GM18870 (cell line): ENCODE measurements around the gene PPARD.
"Not testable (repeated sequence)": the region's sequence is repeated elsewhere in the genome, so short reads cannot be mapped to it uniquely, and the experiment has no call there.

Experiments
- ATAC-seq: cut with Tn5 transposase; IDR thresholded peaks from one replicate; pipeline ENCODE4 v1.9.1; 2021; ENCODE audit warnings: moderate library complexity; ENCODE audit not compliant: unreplicated experiment

The PPARD gene

DNA sequence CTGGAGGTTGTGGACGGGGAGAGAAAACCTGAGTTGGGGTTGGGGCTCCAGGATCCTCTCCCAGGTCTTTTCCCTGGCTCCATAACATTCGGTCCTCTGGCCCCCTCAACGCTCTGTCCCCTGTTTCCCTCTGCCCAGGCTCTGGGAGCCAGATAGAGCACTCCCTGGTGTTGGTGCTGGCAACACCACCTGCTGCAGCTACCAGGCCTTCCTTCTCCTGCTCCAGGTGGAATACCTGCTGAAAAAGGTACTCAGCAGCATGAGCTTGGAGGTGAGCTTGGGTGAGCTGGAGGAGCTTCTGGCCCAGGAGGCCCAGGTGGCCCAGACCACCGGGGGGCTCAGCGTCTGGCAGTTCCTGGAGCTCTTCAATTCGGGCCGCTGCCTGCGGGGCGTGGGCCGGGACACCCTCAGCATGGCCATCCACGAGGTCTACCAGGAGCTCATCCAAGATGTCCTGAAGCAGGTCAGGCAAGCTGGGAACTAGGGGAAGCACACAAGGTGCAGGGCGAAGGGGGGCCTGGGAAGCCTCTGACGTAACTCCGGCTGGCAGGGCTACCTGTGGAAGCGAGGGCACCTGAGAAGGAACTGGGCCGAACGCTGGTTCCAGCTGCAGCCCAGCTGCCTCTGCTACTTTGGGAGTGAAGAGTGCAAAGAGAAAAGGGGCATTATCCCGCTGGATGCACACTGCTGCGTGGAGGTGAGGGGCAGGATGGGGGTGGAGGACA, 30.1 kb upstream of the PPARD start:
- no peak for ATAC-seq

DNA sequence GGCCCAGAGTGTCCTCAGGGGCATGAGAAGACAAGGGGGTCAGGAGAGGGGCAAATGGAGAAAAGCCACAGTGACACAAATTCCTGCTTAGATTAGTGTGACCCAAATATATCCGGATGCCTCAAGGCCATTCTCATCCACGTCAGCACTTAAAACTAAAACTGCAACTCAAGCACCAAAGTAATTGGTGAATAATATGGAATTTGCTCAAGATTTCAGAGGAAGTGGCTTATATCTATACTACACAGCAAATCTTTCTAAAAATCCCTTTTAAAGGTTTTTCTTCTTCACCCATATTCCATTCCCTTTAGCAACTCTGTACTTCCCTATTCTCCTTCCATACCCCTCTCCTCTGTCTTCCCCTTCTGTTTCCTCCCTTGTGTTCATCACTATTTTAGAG, 29.6 kb upstream of the PPARD start:
- ATAC-seq, result no peak

DNA sequence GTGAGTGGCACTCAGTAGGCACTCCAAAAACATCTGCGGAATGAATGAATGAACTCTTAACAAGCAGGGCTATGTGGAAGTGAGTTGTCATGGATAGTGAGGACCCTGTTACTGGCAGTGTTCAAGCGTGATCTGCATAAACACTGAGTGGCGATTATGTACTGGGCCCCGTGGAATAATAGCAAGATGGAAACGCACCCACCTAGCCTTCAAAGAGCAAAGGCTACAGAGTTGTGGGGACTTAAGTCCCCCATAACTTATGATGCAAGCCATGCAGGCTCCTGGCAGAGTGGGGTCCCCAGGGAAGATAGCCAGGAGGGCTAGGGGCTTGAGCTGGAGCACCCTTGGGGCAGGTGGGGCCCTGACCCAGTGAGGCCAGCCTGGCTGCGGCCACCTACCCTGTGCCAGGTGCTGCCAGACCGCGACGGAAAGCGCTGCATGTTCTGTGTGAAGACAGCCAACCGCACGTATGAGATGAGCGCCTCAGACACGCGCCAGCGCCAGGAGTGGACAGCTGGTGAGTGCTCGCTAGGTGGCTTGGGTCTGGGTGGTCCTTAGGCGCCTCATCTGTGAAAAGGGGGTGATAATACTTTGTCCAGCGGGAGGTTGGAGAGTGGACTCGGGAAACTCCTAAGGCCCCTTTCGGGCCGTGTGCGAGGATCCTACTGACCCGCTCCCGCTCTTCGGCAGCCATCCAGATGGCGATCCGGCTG, 24.7 kb upstream of the PPARD start:
- ATAC-seq, result no peak

DNA sequence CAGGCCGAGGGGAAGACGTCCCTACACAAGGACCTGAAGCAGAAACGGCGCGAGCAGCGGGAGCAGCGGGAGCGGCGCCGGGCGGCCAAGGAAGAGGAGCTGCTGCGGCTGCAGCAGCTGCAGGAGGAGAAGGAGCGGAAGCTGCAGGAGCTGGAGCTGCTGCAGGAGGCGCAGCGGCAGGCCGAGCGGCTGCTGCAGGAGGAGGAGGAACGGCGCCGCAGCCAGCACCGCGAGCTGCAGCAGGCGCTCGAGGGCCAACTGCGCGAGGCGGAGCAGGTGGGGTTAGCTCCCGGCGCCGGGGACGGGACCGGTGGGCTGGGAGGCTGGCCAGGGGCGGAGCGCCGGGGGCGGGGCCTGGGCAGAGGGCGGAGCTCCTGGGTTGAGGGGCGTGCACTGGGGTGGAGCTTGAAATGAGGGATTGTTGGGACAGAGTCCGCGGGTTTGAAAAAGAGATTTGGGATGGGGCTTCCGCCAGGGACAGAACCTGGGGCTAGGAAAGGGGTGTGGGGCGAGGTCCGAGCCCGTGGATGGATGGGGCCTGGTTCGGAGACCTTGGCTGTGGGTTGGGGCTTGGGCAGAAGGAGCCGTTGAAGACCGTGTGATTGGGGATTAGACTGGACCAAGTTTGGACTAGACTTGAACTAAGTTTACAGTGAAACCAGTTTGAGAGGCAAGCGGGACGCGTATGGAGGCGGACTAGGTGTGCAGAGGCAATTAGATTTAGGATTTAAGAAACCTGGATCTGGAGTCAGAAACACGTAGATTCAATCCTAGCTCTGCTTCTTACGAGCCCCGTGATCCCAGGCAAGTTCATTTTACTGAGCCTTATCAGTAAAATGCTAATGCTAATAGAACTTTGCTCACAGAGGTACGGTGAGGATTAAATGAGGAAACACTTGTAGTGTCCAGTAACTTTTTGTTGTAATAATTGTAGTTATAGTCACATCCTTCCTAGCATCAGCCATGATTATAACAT, 23.9 kb upstream of the PPARD start:
- no peak for ATAC-seq

DNA sequence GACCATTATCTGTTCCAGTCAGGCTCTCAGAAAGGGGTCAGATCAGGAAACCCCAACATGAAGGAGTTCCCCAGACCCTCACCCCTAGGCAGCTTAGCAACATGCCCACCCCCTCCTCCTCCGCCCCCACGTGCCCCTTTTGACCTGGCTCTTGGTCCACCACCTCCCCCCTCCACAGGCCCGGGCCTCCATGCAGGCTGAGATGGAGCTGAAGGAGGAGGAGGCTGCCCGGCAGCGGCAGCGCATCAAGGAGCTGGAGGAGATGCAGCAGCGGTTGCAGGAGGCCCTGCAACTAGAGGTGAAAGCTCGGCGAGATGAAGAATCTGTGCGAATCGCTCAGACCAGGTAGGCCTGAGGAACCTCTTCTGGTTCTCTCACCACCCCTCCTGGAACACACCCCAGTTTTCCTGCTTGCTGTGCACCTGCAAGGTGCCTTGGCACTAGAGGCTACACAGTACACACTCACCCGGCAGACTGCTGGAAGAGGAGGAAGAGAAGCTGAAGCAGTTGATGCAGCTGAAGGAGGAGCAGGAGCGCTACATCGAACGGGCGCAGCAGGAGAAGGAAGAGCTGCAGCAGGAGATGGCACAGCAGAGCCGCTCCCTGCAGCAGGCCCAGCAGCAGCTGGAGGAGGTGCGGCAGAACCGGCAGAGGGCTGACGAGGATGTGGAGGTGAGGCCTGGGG, 22.9 kb upstream of the PPARD start:
- no peak for ATAC-seq

DNA sequence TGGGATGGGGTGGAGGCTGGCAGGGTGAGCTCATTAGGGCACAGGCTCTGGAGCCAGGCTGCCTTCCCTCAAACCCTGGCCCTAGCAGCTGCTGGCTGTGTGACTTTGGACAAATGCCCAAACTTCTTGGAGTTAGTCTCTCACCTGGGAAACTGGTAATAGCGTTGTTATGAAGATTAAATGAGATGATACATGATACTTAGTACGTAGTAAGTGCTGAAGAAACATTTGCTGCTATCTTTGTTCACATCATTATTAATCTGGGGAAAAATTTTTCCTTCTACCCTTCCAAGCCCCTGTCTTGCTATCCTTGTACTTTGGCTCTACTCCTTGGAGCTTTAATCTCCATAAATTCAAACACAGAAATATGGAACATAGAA, 22.3 kb upstream of the PPARD start:
- no peak for ATAC-seq

DNA sequence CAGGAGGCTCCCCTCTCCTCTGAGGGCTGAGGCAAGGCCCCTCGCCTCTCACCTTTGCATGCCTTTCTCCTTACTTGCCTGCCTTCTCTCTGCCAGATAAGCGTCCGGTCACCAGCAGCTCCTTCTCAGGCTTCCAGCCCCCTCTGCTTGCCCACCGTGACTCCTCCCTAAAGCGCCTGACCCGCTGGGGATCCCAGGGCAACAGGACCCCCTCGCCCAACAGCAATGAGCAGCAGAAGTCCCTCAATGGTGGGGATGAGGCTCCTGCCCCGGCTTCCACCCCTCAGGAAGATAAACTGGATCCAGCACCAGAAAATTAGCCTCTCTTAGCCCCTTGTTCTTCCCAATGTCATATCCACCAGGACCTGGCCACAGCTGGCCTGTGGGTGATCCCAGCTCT, 21.3 kb upstream of the PPARD start:
- no peak for ATAC-seq

DNA sequence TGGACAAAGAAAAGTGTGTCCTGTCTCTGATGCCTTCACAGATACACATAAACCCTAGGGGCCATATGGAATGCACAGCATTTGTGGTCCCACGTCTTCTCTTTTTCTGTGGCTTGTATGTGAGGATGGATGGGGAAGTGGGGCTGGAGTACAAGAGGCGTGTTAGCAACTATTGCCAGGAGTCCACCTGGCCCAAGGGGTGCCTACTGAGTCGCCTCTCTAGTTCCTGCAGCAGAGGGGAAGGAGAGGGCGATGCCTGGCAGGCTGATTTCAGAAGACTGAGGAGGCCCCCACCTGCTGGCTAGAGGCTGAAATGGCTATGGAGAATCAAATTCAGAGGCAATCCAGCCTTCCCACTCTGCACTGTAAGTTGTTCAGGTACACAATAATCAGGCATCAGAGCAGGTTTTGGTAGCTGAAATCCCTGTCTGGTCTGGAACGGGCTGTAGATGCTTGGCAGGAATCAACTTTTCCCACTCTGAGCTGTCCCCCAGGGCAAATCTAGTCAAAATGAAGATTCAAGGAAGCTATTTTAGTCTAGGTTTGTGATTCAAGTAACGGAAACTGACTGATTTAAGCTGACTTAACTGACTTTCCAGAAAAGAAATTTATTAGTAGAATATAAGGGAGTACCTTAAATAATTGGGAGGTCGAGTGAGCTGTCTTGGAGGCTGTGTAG, 14.9 kb upstream of the PPARD start:
- ATAC-seq, result no peak

DNA sequence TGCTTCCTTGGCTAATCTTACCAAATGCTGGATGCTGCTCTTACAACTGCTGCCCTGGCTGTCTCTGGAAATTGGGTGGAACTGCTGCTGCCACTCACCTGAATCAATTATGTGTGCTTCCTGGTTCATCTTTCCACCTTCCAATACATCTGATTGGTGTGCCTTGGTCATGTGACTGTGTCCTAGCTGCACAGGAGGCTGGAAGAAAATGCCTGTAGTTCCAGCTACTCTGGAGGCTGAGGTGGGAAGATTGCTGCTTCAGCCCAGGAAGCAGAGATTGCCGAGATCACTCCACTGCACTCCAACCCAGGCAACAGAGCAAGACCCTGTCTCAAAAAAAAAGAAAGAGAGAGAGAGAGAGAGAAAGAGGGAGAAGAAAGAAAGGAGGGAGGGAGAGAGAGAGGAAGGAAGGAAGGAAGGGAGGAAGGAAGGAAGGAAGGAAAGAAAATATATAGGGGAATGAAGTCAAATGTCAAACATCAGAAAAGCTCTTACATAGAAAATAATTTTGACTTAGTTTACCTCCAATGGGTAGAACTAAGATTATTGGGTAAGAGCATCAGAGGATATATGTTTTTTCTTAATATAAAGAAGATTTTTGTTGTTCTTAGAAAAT, 14.1 kb upstream of the PPARD start:
- ATAC-seq, result no peak

DNA sequence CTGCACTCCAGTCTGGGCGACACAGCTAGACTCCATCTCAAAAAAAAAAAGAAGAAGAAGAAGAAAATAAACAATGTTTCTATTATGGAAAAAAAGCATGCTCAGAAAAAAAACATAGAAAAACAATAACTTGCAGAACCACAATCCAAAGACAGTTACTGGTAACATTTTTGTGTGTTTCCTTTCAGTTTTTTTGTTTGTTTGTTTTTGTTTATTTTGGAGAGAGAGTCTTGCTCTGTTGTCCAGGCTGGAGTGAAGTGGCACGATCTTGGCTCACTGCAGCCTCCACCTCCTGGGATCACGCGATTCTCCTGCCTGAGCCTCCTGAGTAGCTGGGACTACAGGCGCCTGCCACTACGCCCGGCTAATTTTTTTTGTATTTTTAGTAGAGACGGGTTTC, 13.4 kb upstream of the PPARD start:
- ATAC-seq, result not testable (repeated sequence)

DNA sequence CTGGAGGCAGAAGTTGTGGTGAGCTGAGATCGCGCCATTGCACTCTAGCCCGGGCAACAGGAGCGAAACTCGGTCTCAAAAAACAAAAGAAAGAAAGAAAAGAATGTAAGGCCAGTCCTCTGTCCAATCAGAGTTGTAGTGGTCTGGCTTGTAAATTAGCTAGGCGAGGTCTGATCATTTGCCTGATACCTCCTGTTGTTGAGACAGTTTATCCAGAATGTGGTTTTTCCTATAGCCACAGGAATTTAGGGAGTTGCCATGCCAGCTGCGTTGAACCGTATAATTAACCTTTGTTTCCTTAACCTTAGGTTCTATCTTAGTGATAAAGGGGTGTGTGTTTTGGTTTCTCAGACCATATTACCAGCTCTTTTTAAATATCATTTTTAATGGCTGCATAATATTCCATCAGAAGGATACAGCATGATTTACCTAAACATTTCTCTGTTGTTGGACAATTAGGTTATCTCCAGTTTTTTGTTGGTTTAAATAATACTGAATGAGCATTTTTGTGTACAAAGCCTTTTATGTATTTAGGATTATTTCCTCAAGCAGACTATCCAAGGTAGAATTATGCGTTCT, 11.7 kb upstream of the PPARD start:
- ATAC-seq, result no peak

DNA sequence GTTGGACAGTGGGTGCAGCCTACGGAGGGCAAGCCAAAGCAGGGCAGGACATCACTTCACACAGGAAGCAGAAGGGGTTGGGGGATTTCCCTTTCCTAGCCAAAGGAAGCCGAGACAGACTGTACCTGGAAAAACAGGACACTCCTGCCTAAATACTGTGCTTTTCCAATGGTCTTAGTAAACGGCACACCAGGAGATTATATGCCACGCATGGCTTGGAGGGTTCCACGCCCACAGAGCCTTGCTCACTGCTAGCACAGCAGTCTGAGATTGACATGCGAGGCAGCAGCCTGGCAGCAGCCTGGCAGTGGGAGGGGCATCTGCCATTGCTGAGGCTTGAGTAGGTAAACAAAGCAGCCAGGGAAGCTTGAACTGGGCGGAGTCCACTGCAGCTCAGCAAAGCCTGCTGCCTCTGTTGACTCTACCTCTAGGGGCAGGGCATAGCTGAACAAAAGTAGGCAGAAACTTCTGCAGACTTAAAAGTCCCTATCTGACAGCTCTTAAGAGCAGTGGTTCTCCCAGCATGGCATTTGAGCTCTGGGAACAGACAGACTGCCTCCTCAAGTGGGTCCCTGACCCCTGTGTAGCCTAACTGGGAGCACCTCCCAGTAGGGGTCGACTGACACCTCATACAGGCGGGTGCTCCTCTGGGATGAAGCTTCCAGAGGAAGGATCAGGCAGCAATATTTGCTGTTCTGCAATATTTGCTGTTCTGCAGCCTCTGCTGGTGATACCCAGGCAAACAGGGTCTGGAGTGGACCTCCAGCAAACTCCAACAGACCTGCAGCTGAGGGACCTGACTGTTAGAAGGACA, 10.1 kb upstream of the PPARD start:
- not testable (repeated sequence) for ATAC-seq

DNA sequence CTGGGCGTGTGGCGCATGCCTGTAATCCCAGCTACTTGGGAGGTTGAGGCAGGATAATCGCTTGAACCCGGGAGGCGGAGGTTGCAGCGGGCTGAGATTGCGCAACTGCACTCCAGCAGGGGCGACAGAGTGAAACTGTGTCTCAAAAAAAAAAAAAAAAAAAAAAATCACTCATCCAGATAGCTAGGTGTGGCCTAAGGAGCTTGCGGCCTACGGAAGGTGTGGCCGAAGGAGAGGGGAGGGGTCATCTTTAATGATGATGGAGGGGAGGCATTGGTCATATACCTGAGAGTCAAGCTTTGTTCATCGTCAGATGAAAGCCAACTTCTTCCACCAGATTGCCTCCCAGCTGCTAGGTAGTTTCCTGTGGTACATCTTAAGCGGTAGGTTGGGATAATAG, 801 bp upstream of the PPARD start:
- ATAC-seq, result no peak

DNA sequence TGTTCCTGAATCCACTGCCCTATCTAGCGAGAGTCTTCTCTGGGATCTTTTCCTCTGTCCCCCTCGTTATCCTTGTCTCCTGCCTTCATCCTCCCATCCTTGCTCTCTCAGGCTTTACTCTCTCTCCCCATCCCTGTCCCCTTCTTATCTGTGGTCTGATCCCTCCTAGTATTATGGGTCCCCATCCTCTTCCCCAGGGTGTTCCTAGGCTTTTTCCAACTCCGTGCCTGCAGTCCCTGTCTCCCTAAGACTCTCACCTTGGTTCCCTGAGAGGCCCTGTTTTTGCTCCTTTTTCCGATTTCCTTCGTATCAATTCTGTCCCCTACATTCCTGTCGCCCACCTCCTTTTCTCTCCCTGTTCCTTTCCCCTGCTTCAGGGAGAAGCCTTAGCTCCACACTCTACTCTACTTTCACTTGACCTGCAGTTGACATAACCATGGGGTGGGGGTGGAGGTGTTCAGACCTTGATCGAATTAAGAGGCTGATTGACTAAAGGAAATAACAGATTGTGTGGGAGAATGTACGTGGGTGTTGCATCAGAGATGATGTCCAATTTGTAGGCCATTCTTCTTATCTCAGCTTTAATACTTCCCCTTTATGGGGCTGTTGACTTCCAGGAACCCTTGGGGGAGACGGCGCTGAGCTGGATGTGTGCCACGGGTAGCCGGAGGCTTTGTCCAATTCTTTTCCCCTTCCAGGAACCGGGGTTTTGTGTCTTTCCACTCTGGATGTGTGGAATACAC, 905 bp downstream of the PPARD start:
- no peak for ATAC-seq

DNA sequence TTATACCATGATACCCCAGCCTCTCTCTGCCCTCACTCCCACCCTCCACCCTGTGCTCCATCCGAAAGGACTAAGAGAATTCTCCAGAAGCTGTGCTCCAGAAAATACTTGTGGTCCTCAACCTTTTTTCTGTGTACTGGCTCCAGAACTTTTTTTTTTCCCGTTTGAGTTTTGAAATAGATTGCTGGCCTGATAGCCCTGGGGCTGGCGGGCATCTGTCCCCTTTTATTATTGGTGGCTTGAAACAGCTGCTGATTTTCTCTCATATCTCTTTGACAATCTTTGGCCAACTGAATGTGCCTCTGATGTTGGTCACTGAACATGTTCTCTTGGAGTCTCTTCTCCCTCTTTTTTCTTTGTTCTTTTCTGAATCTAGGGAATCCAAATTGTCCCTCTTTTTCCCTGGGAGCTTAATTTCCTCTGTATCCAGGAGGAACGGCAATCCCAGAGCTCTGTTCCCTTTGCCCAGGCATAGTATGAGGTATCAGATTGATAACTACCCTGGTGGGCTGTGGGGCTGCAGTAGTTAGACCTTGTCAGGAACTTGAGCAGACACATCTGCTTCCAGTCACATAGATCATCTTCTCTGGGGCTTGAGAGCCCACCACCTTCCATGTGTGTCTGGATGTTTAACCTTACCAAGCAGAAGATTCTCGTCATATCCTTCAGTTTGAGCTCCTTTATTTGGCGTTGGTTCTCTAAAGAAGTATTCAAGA, 1.6 kb downstream of the PPARD start:
- no peak for ATAC-seq

DNA sequence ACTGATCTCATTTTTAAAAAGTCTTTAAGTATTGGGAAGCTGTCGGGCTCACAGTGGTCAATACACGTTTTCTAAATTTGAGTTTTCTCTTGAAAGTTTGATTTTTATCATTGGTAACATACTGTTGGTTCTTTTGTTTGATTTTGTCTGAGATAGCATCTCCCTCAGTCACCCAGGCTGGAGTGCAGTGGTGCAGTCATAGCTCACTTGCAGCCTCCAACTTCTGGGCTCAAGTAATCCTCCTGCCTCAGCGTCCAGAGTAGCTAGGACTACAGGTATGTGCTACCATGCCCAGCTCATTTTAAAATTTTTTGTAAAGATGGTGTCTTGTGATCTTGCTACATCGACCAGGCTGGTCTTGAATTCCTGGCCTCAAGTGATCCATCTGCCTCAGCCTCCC, 9.1 kb downstream of the PPARD start:
- no peak for ATAC-seq

DNA sequence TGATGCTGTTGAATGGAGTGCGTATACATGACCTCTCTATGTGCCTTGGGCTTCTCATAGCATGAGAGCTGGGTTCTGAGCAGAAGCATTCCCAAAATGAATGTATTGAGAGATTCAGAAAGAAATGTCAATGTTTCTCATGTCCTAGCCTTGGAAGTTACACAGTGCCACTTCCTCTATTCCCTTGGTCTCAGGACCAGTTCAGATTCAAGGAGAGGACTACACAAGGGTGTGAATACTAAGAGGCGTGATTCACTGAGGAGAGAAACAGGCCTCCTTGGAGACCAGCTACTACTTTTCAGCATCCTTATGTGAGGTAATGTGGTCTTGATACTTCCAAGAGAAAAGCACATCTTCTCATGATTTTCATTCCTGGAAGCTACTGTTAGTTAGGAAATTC, 10.4 kb downstream of the PPARD start:
- no peak for ATAC-seq
